Measurements from ENCODE around the gene TAL1.
"Not testable (repeated sequence)": the region's sequence is repeated elsewhere in the genome, so short reads cannot be mapped to it uniquely, and the experiment has no call there.

Gene TAL1

GRCh38 chr1:47232187-47232874 lies at the start of gene TAL1:
Gene TAL1, minus strand, starts transcription at chr1:47232225. Its CDS starts 6,337 bp downstream, at chr1:47225888.
- Histone ChIP-seq H3K4me1 (ENCODE audit: control insufficient read depth, insufficient read depth, low read length) (peaks cover 18% of the 10 kb centered on the region), H3K36me3 (ENCODE audit: control insufficient read depth, insufficient read depth, low read length) (no peaks in the 10 kb centered on the region), H3K9ac (ENCODE audit: low read depth, low read length) (no peak within 1 kb of the TSS), H3K27me3 (ENCODE audit: control insufficient read depth, insufficient read depth, low read length) (peaks cover 93% of the 10 kb centered on the region), H3K9me3 (ENCODE audit: control insufficient read depth, insufficient read depth, low read length) (no peaks in the 10 kb centered on the region), H3K4me3 (ENCODE audit: low read depth, low read length) (peak within 1 kb of the TSS; percentile 50)

GRCh38 chr1:47280142-47280541 lies 48.1 kb upstream of the TAL1 start:
- no peaks in the 10 kb centered on the region for H3K27me3 ChIP-seq (ENCODE audit: control insufficient read depth, insufficient read depth, low read length)
- H3K4me3 ChIP-seq (ENCODE audit: low read depth, low read length) = no peak overlapping the region
- no peaks in the 10 kb centered on the region for H3K4me1 ChIP-seq (ENCODE audit: control insufficient read depth, insufficient read depth, low read length)
- H3K9ac ChIP-seq (ENCODE audit: low read depth, low read length) = no peak overlapping the region
- H3K9me3 ChIP-seq (ENCODE audit: control insufficient read depth, insufficient read depth, low read length) = no peaks in the 10 kb centered on the region
- peaks cover 28% of the 10 kb centered on the region for H3K36me3 ChIP-seq (ENCODE audit: control insufficient read depth, insufficient read depth, low read length)

GRCh38 chr1:47276850-47277249 lies 44.8 kb upstream of the TAL1 start:
- H3K27me3 ChIP-seq (ENCODE audit: control insufficient read depth, insufficient read depth, low read length) = no peaks in the 10 kb centered on the region
- no peak overlapping the region for H3K4me3 ChIP-seq (ENCODE audit: low read depth, low read length)
- no peaks in the 10 kb centered on the region for H3K4me1 ChIP-seq (ENCODE audit: control insufficient read depth, insufficient read depth, low read length)
- peaks cover 18% of the 10 kb centered on the region for H3K36me3 ChIP-seq (ENCODE audit: control insufficient read depth, insufficient read depth, low read length)
- no peaks in the 10 kb centered on the region for H3K9me3 ChIP-seq (ENCODE audit: control insufficient read depth, insufficient read depth, low read length)
- H3K9ac ChIP-seq (ENCODE audit: low read depth, low read length) = no peak overlapping the region

DNA sequence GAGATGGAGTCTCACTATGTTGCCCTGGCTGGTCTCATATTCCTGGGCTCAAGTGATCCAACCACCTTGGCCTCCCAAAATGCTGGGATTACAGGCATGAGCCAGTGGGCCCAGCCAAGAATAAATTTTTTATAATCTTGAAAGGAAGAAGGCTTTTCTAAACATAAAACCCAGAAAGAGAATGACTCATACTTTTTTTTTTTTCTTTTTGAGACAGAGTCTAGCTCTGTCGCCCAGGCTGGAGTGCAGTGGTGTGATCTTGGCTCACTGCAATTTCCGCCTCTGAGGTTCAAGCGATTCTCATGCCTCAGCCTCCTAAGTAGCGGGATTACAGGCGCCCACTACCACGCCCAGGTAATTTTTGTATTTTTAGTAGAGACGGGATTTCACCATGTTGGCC lies 43.8 kb upstream of the TAL1 start:
- H3K4me1 ChIP-seq (ENCODE audit: control insufficient read depth, insufficient read depth, low read length); H3K9me3 ChIP-seq (ENCODE audit: control insufficient read depth, insufficient read depth, low read length); H3K9ac ChIP-seq (ENCODE audit: low read depth, low read length); H3K27me3 ChIP-seq (ENCODE audit: control insufficient read depth, insufficient read depth, low read length); H3K4me3 ChIP-seq (ENCODE audit: low read depth, low read length): not testable (repeated sequence)
- peaks cover 19% of the 10 kb centered on the region for H3K36me3 ChIP-seq (ENCODE audit: control insufficient read depth, insufficient read depth, low read length)

DNA sequence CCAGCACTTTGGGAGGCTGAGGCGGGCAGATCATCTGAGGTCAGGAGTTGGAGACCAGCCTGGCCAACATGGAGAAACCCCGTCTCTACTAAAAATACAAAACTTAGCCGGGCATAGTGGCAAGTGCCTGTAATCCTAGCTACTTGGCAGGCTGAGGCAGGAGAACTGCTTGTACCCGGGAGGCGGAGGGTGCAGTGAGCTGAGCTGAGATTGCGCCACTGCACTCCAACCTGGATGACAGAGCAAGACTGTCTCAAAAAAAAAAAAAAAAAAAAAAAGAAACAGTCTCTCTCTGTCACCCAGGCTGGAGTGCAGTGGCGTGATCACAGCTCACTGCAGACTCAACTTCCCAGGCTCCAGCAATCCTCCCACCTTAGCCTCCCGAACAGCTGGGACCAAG lies 33.5 kb upstream of the TAL1 start:
- H3K36me3 ChIP-seq (ENCODE audit: control insufficient read depth, insufficient read depth, low read length) = peaks cover 19% of the 10 kb centered on the region

GRCh38 chr1:47262787-47263413 lies 30.9 kb upstream of the TAL1 start:
- no peak overlapping the region for H3K4me3 ChIP-seq (ENCODE audit: low read depth, low read length)
- no peaks in the 10 kb centered on the region for H3K27me3 ChIP-seq (ENCODE audit: control insufficient read depth, insufficient read depth, low read length)
- H3K4me1 ChIP-seq (ENCODE audit: control insufficient read depth, insufficient read depth, low read length) = no peaks in the 10 kb centered on the region
- H3K9ac ChIP-seq (ENCODE audit: low read depth, low read length) = no peak overlapping the region
- peaks cover 18% of the 10 kb centered on the region for H3K36me3 ChIP-seq (ENCODE audit: control insufficient read depth, insufficient read depth, low read length)
- no peaks in the 10 kb centered on the region for H3K9me3 ChIP-seq (ENCODE audit: control insufficient read depth, insufficient read depth, low read length)

More for the DNA sequence above, 33.5 kb upstream of the TAL1 start:
- not testable (repeated sequence) for H3K4me3 ChIP-seq (ENCODE audit: low read depth, low read length); H3K27me3 ChIP-seq (ENCODE audit: control insufficient read depth, insufficient read depth, low read length); H3K4me1 ChIP-seq (ENCODE audit: control insufficient read depth, insufficient read depth, low read length); H3K9me3 ChIP-seq (ENCODE audit: control insufficient read depth, insufficient read depth, low read length); H3K9ac ChIP-seq (ENCODE audit: low read depth, low read length)

- Histone ChIP-seq H3K27me3 (ENCODE audit: control insufficient read depth, insufficient read depth, low read length) (no peaks in the 10 kb centered on the region), H3K4me1 (ENCODE audit: control insufficient read depth, insufficient read depth, low read length) (no peaks in the 10 kb centered on the region), H3K36me3 (ENCODE audit: control insufficient read depth, insufficient read depth, low read length) (peaks cover 15% of the 10 kb centered on the region), H3K9ac (ENCODE audit: low read depth, low read length) (no peak overlapping the region), H3K4me3 (ENCODE audit: low read depth, low read length) (no peak overlapping the region), H3K9me3 (ENCODE audit: control insufficient read depth, insufficient read depth, low read length) (no peaks in the 10 kb centered on the region)
These were observed 25.2 kb upstream of the TAL1 start for GRCh38 chr1:47257224-47257623.

DNA sequence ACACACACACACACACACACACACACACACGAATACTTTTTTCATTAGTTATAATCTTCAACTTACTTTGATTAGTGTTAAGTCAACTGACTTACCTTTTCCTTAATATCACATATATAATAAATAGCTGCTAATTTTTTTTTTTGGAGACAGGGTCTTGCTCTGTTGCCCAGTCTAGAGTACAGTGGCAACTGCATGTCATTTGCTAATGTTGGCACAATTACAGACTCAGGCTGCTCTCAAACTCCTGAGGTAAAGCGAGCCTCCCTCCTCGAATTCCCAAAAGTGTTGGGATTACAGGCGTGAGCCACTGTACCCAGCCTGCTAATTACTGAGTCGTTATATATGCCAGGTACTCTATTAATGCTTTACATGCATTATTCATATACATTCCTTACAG lies 20.8 kb upstream of the TAL1 start:
- Histone ChIP-seq H3K9ac (ENCODE audit: low read depth, low read length) (no peak overlapping the region), H3K9me3 (ENCODE audit: control insufficient read depth, insufficient read depth, low read length) (no peaks in the 10 kb centered on the region), H3K36me3 (ENCODE audit: control insufficient read depth, insufficient read depth, low read length) (peaks cover 5% of the 10 kb centered on the region), H3K4me1 (ENCODE audit: control insufficient read depth, insufficient read depth, low read length) (no peaks in the 10 kb centered on the region), H3K4me3 (ENCODE audit: low read depth, low read length) (no peak overlapping the region), H3K27me3 (ENCODE audit: control insufficient read depth, insufficient read depth, low read length) (no peaks in the 10 kb centered on the region)

GRCh38 chr1:47252369-47252768 lies 20.3 kb upstream of the TAL1 start:
- Histone ChIP-seq H3K4me3 (ENCODE audit: low read depth, low read length) (no peak overlapping the region), H3K27me3 (ENCODE audit: control insufficient read depth, insufficient read depth, low read length) (no peaks in the 10 kb centered on the region), H3K9ac (ENCODE audit: low read depth, low read length) (no peak overlapping the region), H3K9me3 (ENCODE audit: control insufficient read depth, insufficient read depth, low read length) (no peaks in the 10 kb centered on the region), H3K36me3 (ENCODE audit: control insufficient read depth, insufficient read depth, low read length) (peaks cover 3% of the 10 kb centered on the region), H3K4me1 (ENCODE audit: control insufficient read depth, insufficient read depth, low read length) (no peaks in the 10 kb centered on the region)

DNA sequence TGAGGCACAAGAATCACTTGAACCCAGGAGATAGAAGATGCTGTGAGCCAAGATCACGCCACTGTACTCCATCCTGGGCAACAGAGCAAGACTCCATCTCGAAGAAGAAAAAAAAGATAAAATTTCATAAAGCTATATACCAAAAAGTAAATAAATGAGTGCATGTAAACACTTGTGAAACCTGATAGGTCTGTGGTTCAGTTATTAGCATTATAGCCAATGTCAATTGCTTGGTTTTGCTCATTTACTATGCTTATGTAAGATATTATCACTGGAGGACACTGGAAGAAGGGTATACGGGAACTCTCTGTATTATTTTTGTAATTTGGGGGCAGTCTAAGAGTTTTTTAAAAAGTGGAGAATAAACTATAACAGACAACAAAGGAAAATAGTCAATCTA lies 17.7 kb upstream of the TAL1 start:
- Histone ChIP-seq H3K27me3 (ENCODE audit: control insufficient read depth, insufficient read depth, low read length) (peaks cover 6% of the 10 kb centered on the region), H3K4me3 (ENCODE audit: low read depth, low read length) (no peak overlapping the region), H3K9ac (ENCODE audit: low read depth, low read length) (no peak overlapping the region), H3K4me1 (ENCODE audit: control insufficient read depth, insufficient read depth, low read length) (no peaks in the 10 kb centered on the region), H3K36me3 (ENCODE audit: control insufficient read depth, insufficient read depth, low read length) (no peaks in the 10 kb centered on the region), H3K9me3 (ENCODE audit: control insufficient read depth, insufficient read depth, low read length) (no peaks in the 10 kb centered on the region)

DNA sequence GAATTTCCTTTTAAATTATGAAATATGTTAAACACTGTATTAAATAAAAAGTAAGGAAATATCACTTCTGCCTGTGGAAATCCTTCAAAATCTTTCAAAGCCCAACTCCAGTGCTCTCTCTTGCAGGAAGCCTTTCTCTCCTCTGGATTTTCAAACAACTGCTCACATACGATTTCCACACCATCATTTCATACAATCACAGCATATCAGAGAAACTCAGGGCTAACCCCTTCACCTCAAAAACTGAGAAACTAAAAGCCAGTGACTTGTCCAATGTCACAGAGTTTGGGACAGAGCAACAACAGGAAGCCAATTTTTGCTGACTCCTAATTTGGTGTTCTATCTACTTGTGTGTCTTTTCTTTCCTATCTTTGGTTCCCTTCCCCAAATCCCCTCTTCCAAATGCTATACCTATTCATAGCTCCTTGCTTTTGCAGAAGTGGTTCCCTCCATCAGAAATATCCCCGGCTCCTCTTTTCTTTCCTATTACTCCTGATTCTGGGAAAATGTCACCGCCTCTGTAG lies 12.4 kb upstream of the TAL1 start:
- Histone ChIP-seq H3K36me3 (ENCODE audit: control insufficient read depth, insufficient read depth, low read length) (no peaks in the 10 kb centered on the region), H3K9me3 (ENCODE audit: control insufficient read depth, insufficient read depth, low read length) (no peaks in the 10 kb centered on the region), H3K9ac (ENCODE audit: low read depth, low read length) (no peak overlapping the region), H3K4me3 (ENCODE audit: low read depth, low read length) (no peak overlapping the region), H3K4me1 (ENCODE audit: control insufficient read depth, insufficient read depth, low read length) (no peaks in the 10 kb centered on the region), H3K27me3 (ENCODE audit: control insufficient read depth, insufficient read depth, low read length) (peaks cover 39% of the 10 kb centered on the region)

DNA sequence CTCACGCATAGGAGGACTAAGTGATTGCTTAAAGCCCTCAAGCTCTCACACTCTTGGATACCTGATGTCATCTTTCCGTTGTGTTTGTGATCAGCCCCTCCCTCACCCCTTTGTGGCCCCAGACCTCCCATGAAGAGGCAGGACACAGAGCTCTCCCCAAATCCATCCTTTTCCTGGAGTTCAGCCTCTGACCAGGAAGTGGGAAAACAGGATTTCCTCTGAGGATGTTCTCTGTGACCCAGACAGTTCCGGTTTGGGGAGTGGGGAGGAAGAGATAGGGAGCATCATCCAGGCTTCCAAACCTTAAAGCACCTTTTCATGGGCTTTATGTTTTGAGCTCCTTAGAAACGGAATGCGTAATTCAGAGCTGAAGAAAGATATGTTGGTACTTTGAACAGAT lies 11.9 kb upstream of the TAL1 start:
- Histone ChIP-seq H3K4me1 (ENCODE audit: control insufficient read depth, insufficient read depth, low read length) (no peaks in the 10 kb centered on the region), H3K9ac (ENCODE audit: low read depth, low read length) (no peak overlapping the region), H3K9me3 (ENCODE audit: control insufficient read depth, insufficient read depth, low read length) (no peaks in the 10 kb centered on the region), H3K27me3 (ENCODE audit: control insufficient read depth, insufficient read depth, low read length) (peaks cover 44% of the 10 kb centered on the region), H3K36me3 (ENCODE audit: control insufficient read depth, insufficient read depth, low read length) (no peaks in the 10 kb centered on the region), H3K4me3 (ENCODE audit: low read depth, low read length) (no peak overlapping the region)
